WI38 (cell line): ENCODE results near the gene RAB33B.

Experiments
- H3K4me3 ChIP-seq: 2 replicates; pipeline ENCODE4 v1.5.1; 2011; ENCODE audit warnings: low read depth, mild to moderate bottlenecking, control low read depth, low read length
- TF ChIP-seq, protein P1 (sequence below): IDR thresholded peaks from 2 replicates; pipeline ENCODE4 v1.5.1; 2012; ENCODE audit warnings: low read depth, mild to moderate bottlenecking, control low read depth, low read length

Gene RAB33B

DNA sequence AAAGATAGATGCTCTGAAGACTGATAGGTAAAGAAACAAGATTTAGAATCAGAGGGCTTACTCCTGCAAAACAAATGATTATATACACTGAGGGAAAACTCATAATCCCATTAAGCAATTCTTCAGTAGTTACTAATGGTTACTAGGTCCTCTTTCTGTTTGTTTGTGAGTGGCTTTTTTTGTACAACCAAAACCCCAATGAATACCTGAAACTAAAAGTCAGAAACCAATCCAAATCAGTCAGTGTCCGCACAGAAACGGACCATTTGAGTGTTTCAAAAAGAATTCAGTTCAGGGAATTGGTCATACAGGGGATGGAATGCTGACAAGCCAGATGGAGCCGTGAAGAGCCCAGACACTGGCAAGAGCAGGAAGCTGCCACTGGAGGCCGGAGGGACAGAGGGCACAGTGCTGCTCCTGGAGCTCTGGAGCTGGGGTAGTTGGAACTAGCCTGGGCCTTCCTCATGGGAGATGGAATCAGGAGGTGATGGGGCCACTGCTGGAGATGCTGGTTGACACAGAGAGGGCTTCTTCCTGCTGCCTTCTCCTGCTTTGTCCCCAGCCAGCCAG, 70.2 kb downstream of the RAB33B start:
- TF ChIP-seq, protein P1, sequence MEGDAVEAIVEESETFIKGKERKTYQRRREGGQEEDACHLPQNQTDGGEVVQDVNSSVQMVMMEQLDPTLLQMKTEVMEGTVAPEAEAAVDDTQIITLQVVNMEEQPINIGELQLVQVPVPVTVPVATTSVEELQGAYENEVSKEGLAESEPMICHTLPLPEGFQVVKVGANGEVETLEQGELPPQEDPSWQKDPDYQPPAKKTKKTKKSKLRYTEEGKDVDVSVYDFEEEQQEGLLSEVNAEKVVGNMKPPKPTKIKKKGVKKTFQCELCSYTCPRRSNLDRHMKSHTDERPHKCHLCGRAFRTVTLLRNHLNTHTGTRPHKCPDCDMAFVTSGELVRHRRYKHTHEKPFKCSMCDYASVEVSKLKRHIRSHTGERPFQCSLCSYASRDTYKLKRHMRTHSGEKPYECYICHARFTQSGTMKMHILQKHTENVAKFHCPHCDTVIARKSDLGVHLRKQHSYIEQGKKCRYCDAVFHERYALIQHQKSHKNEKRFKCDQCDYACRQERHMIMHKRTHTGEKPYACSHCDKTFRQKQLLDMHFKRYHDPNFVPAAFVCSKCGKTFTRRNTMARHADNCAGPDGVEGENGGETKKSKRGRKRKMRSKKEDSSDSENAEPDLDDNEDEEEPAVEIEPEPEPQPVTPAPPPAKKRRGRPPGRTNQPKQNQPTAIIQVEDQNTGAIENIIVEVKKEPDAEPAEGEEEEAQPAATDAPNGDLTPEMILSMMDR, result no peak
- no peak overlapping the region for H3K4me3 ChIP-seq

DNA sequence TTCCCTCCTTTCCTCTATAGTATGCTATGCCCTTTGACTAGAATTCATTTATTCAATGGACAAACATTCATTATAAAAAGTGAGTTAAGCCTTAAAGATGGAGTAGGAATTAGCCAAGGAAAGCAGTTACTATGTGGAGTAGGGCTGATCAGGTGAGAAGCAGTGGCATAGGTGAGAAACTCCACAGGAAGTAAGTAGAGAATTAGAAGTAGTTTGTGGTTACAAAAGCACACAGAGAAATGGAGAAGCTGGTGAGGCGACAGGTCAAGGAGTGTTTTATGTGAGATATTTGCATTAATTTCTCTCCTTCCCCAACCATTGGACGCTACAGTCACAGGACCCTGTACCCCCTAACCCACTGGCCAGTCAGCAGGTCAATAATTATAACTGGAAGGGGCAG, 71.5 kb downstream of the RAB33B start:
- H3K4me3 ChIP-seq, result no peak overlapping the region
- TF ChIP-seq, protein P1, result no peak
